GM06990 (cell line): ENCODE results near the gene STAM.

Source experiments
- DNase-seq: peaks from one replicate; pipeline ENCODE4 v3.0.0-alpha.2; 2011; ENCODE audit not compliant: insufficient read length; ENCODE audit errors: extremely low read depth
- H3K27me3 ChIP-seq: replicated peaks from 2 replicates; pipeline ENCODE4 v1.6.0; 2011; ENCODE audit warnings: low read length; ENCODE audit not compliant: control insufficient read depth, insufficient read depth
- H3K36me3 ChIP-seq: 2 replicates; pipeline ENCODE4 v1.5.1; 2011; ENCODE audit warnings: low read length; ENCODE audit not compliant: control insufficient read depth, insufficient read depth
- H3K4me3 ChIP-seq: replicated peaks from 2 replicates; pipeline ENCODE4 v1.5.1; 2011; ENCODE audit warnings: low read depth, mild to moderate bottlenecking, control low read depth, low read length
- TF ChIP-seq, protein P1 (sequence below): IDR thresholded peaks from 2 replicates; pipeline ENCODE4 v1.5.1; 2011; ENCODE audit warnings: low read length, control low read depth, mild to moderate bottlenecking, inconsistent platforms; ENCODE audit not compliant: insufficient read depth, poor library complexity, severe bottlenecking

Gene STAM

DNA sequence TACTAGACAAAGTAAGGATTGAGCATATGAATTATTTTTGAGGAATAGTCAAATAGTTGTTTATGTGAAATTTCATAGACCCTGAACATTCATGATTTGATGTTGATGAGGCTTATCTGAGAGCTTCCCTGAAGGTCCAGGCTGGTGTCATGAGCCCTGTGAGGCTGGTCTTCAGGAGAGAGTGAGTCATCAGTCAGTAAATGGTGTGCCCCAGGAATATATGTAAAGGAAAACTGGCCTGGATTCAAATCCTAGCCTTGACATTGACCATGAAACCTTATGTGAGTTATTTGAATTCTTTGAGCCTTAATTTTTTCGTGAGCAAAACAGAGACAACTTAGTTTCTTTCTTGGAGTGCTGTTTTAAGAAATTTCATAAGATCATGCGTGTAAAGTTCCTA, 114.2 kb downstream of the STAM start:
- no peaks in the 10 kb centered on the region for H3K27me3 ChIP-seq
- no peaks in the 10 kb centered on the region for H3K36me3 ChIP-seq
- TF ChIP-seq, protein P1, sequence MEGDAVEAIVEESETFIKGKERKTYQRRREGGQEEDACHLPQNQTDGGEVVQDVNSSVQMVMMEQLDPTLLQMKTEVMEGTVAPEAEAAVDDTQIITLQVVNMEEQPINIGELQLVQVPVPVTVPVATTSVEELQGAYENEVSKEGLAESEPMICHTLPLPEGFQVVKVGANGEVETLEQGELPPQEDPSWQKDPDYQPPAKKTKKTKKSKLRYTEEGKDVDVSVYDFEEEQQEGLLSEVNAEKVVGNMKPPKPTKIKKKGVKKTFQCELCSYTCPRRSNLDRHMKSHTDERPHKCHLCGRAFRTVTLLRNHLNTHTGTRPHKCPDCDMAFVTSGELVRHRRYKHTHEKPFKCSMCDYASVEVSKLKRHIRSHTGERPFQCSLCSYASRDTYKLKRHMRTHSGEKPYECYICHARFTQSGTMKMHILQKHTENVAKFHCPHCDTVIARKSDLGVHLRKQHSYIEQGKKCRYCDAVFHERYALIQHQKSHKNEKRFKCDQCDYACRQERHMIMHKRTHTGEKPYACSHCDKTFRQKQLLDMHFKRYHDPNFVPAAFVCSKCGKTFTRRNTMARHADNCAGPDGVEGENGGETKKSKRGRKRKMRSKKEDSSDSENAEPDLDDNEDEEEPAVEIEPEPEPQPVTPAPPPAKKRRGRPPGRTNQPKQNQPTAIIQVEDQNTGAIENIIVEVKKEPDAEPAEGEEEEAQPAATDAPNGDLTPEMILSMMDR = no peak
- H3K4me3 ChIP-seq = no peak overlapping the region
- no peak for DNase-seq

GRCh38 chr10:17758896-17759295, 114.9 kb downstream of the STAM start:
- Histone ChIP-seq H3K36me3 (no peaks in the 10 kb centered on the region), H3K4me3 (no peak overlapping the region), H3K27me3 (no peaks in the 10 kb centered on the region)
- DNase-seq = no peak
- TF ChIP-seq, protein P1 = no peak

DNA sequence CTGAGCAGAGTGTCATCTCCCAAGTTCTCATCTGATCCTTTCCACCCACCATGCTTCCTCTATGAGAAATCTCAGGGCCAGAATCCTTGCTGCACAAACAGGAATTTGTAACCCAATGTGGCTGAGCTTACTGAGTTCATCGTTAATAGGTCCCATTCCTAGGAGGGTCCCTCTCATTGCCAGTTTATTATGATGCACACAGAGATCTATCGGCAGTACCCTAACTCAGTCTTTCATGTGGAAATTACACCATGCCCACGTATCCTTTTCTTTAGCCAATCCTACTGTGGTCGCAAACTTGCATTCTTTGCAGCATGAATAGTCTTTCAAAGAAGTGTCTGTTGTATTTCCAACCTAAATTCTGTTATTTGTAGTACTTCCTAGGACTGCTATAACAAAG, 120.2 kb downstream of the STAM start:
- H3K27me3 ChIP-seq = no peaks in the 10 kb centered on the region
- no peak overlapping the region for H3K4me3 ChIP-seq
- H3K36me3 ChIP-seq = no peaks in the 10 kb centered on the region
- TF ChIP-seq, protein P1 = no peak
- DNase-seq = no peak

DNA sequence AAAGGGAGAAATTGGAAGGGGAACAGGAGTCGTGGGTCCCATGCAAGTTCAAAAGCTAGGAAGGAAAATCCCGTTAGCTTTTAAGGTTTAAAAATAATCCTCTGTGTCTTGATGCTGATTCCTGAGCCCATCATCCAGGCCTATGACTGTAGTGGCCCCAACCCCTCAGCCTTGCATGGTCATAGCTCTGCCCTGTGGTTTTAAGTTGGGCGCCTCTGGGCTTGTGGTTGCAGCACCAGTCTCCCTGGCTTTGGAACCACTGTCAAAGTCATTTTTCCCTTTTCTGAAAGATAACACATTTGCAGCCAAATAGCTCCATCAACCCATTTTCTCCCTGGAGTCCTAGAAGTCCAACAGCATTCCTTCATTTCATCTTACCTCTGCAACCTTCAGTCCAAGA, 121.7 kb downstream of the STAM start:
- H3K4me3 ChIP-seq = no peak overlapping the region
- H3K36me3 ChIP-seq = no peaks in the 10 kb centered on the region
- TF ChIP-seq, protein P1 = no peak
- no peaks in the 10 kb centered on the region for H3K27me3 ChIP-seq
- DNase-seq = no peak
